GM21737 (cell line): Measurements from ENCODE around the gene HSPH1.
"Not testable (repeated sequence)": the region's sequence is repeated elsewhere in the genome, so short reads cannot be mapped to it uniquely, and the experiment has no call there.

Experiments used
- ATAC-seq: cut with Tn5 transposase; IDR thresholded peaks from one replicate; pipeline ENCODE4 v1.9.1; 2021; ENCODE audit warnings: mild to moderate bottlenecking, moderate library complexity; ENCODE audit not compliant: unreplicated experiment

The HSPH1 gene

GRCh38 chr13:31097911-31098434, 63.7 kb downstream of the HSPH1 start:
- not testable (repeated sequence) for ATAC-seq

- ATAC-seq, result no peak
Observed at GRCh38 chr13:31096654-31097302, 64.9 kb downstream of the HSPH1 start.

GRCh38 chr13:31094331-31095015, 67.2 kb downstream of the HSPH1 start:
- no peak for ATAC-seq

- ATAC-seq, result no peak
Observed at GRCh38 chr13:31093145-31093885, 68.4 kb downstream of the HSPH1 start.

GRCh38 chr13:31092646-31093045, 69.1 kb downstream of the HSPH1 start:
- no peak for ATAC-seq

- no peak for ATAC-seq
Observed at GRCh38 chr13:31090961-31091624, 70.6 kb downstream of the HSPH1 start.

- no peak for ATAC-seq
Observed at GRCh38 chr13:31090096-31090495, 71.6 kb downstream of the HSPH1 start.

GRCh38 chr13:31089649-31090048, 72.1 kb downstream of the HSPH1 start:
- no peak for ATAC-seq

GRCh38 chr13:31088826-31089420, 72.8 kb downstream of the HSPH1 start:
- ATAC-seq, result no peak
